ENCODE data around the gene XCL1.
"Not testable (repeated sequence)": the region's sequence is repeated elsewhere in the genome, so short reads cannot be mapped to it uniquely, and the experiment has no call there.

The XCL1 gene

GRCh38 chr1:168576245-168576688 lies at the start of gene XCL1:
Gene XCL1, plus strand, starts transcription at chr1:168576605. Its CDS starts 33 bp downstream, at chr1:168576638.
- DNase-seq (ENCODE audit: low spot score in 2 of 2) (peak in 1 of 2 donors; percentile 59), ATAC-seq (peak; percentile 72)
- Mint-ChIP-seq H3K4me1 (peaks cover 39% of the 10 kb centered on the region), H3K36me3 (peaks cover 16% of the 10 kb centered on the region), H3K4me3 (peak within 1 kb of the TSS; percentile 64), H3K27ac (peak within 1 kb of the TSS; percentile 57)
- H3K9me3 Mint-ChIP-seq: not testable (repeated sequence)

- H3K4me3 Mint-ChIP-seq: no peak overlapping the region
- ATAC-seq (no peak), DNase-seq (ENCODE audit: low spot score in 2 of 2) (no peak)
- no peak overlapping the region for H3K27ac Mint-ChIP-seq
- H3K4me1 Mint-ChIP-seq: peaks cover 28% of the 10 kb centered on the region
- H3K9me3 Mint-ChIP-seq: no peaks in the 10 kb centered on the region
- no peaks in the 10 kb centered on the region for H3K36me3 Mint-ChIP-seq
Observed at GRCh38 chr1:168529518-168529917, 46.9 kb upstream of the XCL1 start.

- no peak overlapping the region for H3K4me3 Mint-ChIP-seq
- peaks cover 47% of the 10 kb centered on the region for H3K4me1 Mint-ChIP-seq
- H3K36me3 Mint-ChIP-seq: no peaks in the 10 kb centered on the region
- peak; percentile 92 for ATAC-seq
- DNase-seq (ENCODE audit: low spot score in 2 of 2): no peak
- no peaks in the 10 kb centered on the region for H3K9me3 Mint-ChIP-seq
- no peak overlapping the region for H3K27ac Mint-ChIP-seq
Observed at GRCh38 chr1:168531615-168532345, 44.6 kb upstream of the XCL1 start.

- Mint-ChIP-seq H3K4me3 (peak overlapping the region; percentile 29), H3K4me1 (peaks cover 63% of the 10 kb centered on the region), H3K36me3 (no peaks in the 10 kb centered on the region), H3K27ac (no peak overlapping the region), H3K9me3 (no peaks in the 10 kb centered on the region)
- DNase-seq (ENCODE audit: low spot score in 2 of 2): no peak
- peak; percentile 76 for ATAC-seq
Observed at GRCh38 chr1:168535536-168535935, 40.9 kb upstream of the XCL1 start.

GRCh38 chr1:168540798-168541197 lies 35.6 kb upstream of the XCL1 start:
- Mint-ChIP-seq H3K4me3 (peak overlapping the region; percentile 61), H3K4me1 (peaks cover 50% of the 10 kb centered on the region)
- not testable (repeated sequence) for H3K36me3 Mint-ChIP-seq; H3K27ac Mint-ChIP-seq; H3K9me3 Mint-ChIP-seq; DNase-seq (ENCODE audit: low spot score in 2 of 2); ATAC-seq

- Mint-ChIP-seq H3K4me1 (peaks cover 31% of the 10 kb centered on the region), H3K4me3 (peak overlapping the region; percentile 61), H3K27ac (peak overlapping the region; percentile 54)
- ATAC-seq: peak; percentile 44
- not testable (repeated sequence) for DNase-seq (ENCODE audit: low spot score in 2 of 2); H3K9me3 Mint-ChIP-seq; H3K36me3 Mint-ChIP-seq
Observed at GRCh38 chr1:168542978-168543377, 33.4 kb upstream of the XCL1 start.

GRCh38 chr1:168543840-168544498 lies 32.4 kb upstream of the XCL1 start, which contains the start of gene XCL2:
Gene XCL2, minus strand, starts transcription at chr1:168543997. Its CDS starts 33 bp downstream, at chr1:168543964.
- Mint-ChIP-seq H3K4me3 (peak within 1 kb of the TSS; percentile 61), H3K4me1 (peaks cover 28% of the 10 kb centered on the region), H3K27ac (peak within 1 kb of the TSS; percentile 55)
- H3K36me3 Mint-ChIP-seq; H3K9me3 Mint-ChIP-seq; DNase-seq (ENCODE audit: low spot score in 2 of 2): not testable (repeated sequence)
- ATAC-seq: peak; percentile 68

GRCh38 chr1:168545678-168546552 lies 30.5 kb upstream of the XCL1 start:
- H3K4me1 Mint-ChIP-seq: peaks cover 28% of the 10 kb centered on the region
- DNase-seq (ENCODE audit: low spot score in 2 of 2); H3K27ac Mint-ChIP-seq; H3K4me3 Mint-ChIP-seq; ATAC-seq; H3K9me3 Mint-ChIP-seq; H3K36me3 Mint-ChIP-seq: not testable (repeated sequence)

GRCh38 chr1:168546553-168546895 lies 29.9 kb upstream of the XCL1 start:
- DNase-seq (ENCODE audit: low spot score in 2 of 2); ATAC-seq; H3K4me3 Mint-ChIP-seq; H3K9me3 Mint-ChIP-seq; H3K27ac Mint-ChIP-seq; H3K36me3 Mint-ChIP-seq: not testable (repeated sequence)
- H3K4me1 Mint-ChIP-seq: peaks cover 28% of the 10 kb centered on the region

GRCh38 chr1:168550971-168551370 lies 25.4 kb upstream of the XCL1 start:
- no peak overlapping the region for H3K27ac Mint-ChIP-seq
- no peak for ATAC-seq
- H3K4me1 Mint-ChIP-seq: peaks cover 25% of the 10 kb centered on the region
- DNase-seq (ENCODE audit: low spot score in 2 of 2): no peak
- no peak overlapping the region for H3K4me3 Mint-ChIP-seq
- H3K9me3 Mint-ChIP-seq: no peaks in the 10 kb centered on the region
- H3K36me3 Mint-ChIP-seq: peaks cover 5% of the 10 kb centered on the region

- ATAC-seq (no peak), DNase-seq (ENCODE audit: low spot score in 2 of 2) (no peak)
- H3K4me1 Mint-ChIP-seq: peaks cover 26% of the 10 kb centered on the region
- H3K36me3 Mint-ChIP-seq: peaks cover 5% of the 10 kb centered on the region
- no peak overlapping the region for H3K27ac Mint-ChIP-seq
- no peaks in the 10 kb centered on the region for H3K9me3 Mint-ChIP-seq
- H3K4me3 Mint-ChIP-seq: no peak overlapping the region
Observed at GRCh38 chr1:168551688-168552087, 24.7 kb upstream of the XCL1 start.

GRCh38 chr1:168552961-168553360 lies 23.4 kb upstream of the XCL1 start:
- Mint-ChIP-seq H3K27ac (no peak overlapping the region), H3K4me3 (no peak overlapping the region), H3K9me3 (no peaks in the 10 kb centered on the region), H3K4me1 (peaks cover 34% of the 10 kb centered on the region), H3K36me3 (peaks cover 5% of the 10 kb centered on the region)
- ATAC-seq (no peak), DNase-seq (ENCODE audit: low spot score in 2 of 2) (no peak)

- no peaks in the 10 kb centered on the region for H3K9me3 Mint-ChIP-seq
- peak overlapping the region; percentile 70 for H3K27ac Mint-ChIP-seq
- no peak for DNase-seq (ENCODE audit: low spot score in 2 of 2)
- ATAC-seq: peak; percentile 41
- peaks cover 5% of the 10 kb centered on the region for H3K36me3 Mint-ChIP-seq
- H3K4me1 Mint-ChIP-seq: peaks cover 38% of the 10 kb centered on the region
- peak overlapping the region; percentile 48 for H3K4me3 Mint-ChIP-seq
Observed at GRCh38 chr1:168553680-168554553, 22.5 kb upstream of the XCL1 start.

- peaks cover 38% of the 10 kb centered on the region for H3K4me1 Mint-ChIP-seq
- no peaks in the 10 kb centered on the region for H3K9me3 Mint-ChIP-seq
- H3K36me3 Mint-ChIP-seq: peaks cover 5% of the 10 kb centered on the region
- ATAC-seq: no peak
- no peak for DNase-seq (ENCODE audit: low spot score in 2 of 2)
- peak overlapping the region; percentile 70 for H3K27ac Mint-ChIP-seq
- peak overlapping the region; percentile 48 for H3K4me3 Mint-ChIP-seq
Observed at GRCh38 chr1:168554603-168555483, 21.6 kb upstream of the XCL1 start.

All from stimulated activated effector memory CD8-positive, alpha-beta T cell treated with anti-CD3 and anti-CD28 coated beads, Interleukin-12 subunit alpha, Interleukin-12 subunit beta, amount 100 ng/mL, for 72 hours (primary cell).